ENCODE data around the gene SUN2.

DNA sequence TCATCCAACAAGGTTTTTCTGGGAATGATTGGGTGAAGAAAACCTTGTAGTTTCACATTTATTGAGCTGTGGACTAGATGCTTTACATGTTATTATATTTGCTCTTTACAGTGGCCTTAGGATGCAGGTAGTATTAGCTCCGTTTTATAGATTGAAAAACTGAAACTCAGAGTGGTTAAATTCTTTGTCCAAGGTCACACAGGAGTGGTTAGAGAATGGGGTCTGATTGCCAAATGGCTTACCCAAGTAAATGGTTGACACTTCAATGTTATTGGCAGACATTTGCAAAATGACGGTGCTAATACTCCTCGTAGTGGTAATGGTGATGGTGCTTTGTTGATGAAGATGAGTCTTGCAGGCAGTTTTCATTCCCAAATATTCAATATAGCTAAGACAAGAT, 47.8 kb downstream of the SUN2 start:
- TF ChIP-seq CTCF (IDR thresholded peaks at IDR 0.05) = no peak
- no peak for TF ChIP-seq EP300 (IDR thresholded peaks at IDR 0.05)
- no peak for TF ChIP-seq POLR2A (IDR thresholded peaks at IDR 0.05)
